Measurements from ENCODE around the gene ARIH2.

DNA sequence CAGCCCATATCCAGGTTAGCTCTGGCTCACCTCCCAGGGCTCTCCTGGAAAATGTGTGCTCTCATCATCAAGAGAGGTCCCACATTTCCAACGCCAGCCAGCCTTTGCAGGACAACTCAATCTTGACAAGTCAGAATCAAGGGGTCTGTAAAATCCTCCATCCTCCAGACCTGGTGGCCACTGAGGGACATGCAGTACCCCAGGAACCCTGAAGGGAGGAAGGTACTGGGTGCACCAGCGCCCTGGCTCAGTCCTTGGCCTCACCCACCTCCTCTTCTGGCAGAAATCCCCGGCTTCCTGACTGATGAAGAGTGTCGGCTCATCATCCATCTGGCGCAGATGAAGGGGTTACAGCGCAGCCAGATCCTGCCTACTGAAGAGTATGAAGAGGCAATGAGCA, 82.5 kb downstream of the ARIH2 start:
- TF ChIP-seq CREB1 (IDR thresholded peaks at IDR 0.05; ENCODE audit: low read depth): no peak
- TF ChIP-seq RAD21 (IDR thresholded peaks at IDR 0.05; ENCODE audit: low read depth): no peak
- no peak for TF ChIP-seq FOXM1 (IDR thresholded peaks at IDR 0.05; ENCODE audit: borderline replicate concordance, low read depth)
- TF ChIP-seq NFIC (IDR thresholded peaks at IDR 0.05): no peak
- TF ChIP-seq, protein P1, sequence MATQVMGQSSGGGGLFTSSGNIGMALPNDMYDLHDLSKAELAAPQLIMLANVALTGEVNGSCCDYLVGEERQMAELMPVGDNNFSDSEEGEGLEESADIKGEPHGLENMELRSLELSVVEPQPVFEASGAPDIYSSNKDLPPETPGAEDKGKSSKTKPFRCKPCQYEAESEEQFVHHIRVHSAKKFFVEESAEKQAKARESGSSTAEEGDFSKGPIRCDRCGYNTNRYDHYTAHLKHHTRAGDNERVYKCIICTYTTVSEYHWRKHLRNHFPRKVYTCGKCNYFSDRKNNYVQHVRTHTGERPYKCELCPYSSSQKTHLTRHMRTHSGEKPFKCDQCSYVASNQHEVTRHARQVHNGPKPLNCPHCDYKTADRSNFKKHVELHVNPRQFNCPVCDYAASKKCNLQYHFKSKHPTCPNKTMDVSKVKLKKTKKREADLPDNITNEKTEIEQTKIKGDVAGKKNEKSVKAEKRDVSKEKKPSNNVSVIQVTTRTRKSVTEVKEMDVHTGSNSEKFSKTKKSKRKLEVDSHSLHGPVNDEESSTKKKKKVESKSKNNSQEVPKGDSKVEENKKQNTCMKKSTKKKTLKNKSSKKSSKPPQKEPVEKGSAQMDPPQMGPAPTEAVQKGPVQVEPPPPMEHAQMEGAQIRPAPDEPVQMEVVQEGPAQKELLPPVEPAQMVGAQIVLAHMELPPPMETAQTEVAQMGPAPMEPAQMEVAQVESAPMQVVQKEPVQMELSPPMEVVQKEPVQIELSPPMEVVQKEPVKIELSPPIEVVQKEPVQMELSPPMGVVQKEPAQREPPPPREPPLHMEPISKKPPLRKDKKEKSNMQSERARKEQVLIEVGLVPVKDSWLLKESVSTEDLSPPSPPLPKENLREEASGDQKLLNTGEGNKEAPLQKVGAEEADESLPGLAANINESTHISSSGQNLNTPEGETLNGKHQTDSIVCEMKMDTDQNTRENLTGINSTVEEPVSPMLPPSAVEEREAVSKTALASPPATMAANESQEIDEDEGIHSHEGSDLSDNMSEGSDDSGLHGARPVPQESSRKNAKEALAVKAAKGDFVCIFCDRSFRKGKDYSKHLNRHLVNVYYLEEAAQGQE (IDR thresholded peaks at IDR 0.05; ENCODE audit: low read depth): no peak
- TF ChIP-seq, protein P2, sequence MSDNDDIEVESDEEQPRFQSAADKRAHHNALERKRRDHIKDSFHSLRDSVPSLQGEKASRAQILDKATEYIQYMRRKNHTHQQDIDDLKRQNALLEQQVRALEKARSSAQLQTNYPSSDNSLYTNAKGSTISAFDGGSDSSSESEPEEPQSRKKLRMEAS (IDR thresholded peaks at IDR 0.05): no peak
- no peak for TF ChIP-seq EP300 (IDR thresholded peaks at IDR 0.05; ENCODE audit: borderline replicate concordance)
- no peak for TF ChIP-seq YY1 (IDR thresholded peaks at IDR 0.05; ENCODE audit: low read depth)
- no peak for TF ChIP-seq CEBPB (IDR thresholded peaks at IDR 0.05)
- TF ChIP-seq TAF1 (IDR thresholded peaks at IDR 0.05; ENCODE audit: low read depth): no peak

Data from Ishikawa (cell line).